Muscle of leg (tissue), 11 donors: ENCODE data around the gene RIN1. TPM values are rescaled to one million over a fixed set of nuclear protein-coding genes. Genes with fewer than 3 reads are reported as not detected.

Experiments used
- DNase-seq: peaks from one replicate; pipeline ENCODE4 v3.0.0; 2013
- H3K27ac ChIP-seq: one replicate; pipeline ENCODE4 v1.5.1; 2013; ENCODE audit warnings: mild to moderate bottlenecking, low read length, control low read depth
- H3K27me3 ChIP-seq: one replicate; pipeline ENCODE4 v1.6.1; 2013; ENCODE audit warnings: low read length; ENCODE audit not compliant: control insufficient read depth, insufficient read depth
- H3K36me3 ChIP-seq: one replicate; pipeline ENCODE4 v1.6.1; 2013; ENCODE audit warnings: low read length; ENCODE audit not compliant: control insufficient read depth, insufficient read depth
- H3K4me1 ChIP-seq: one replicate; pipeline ENCODE4 v1.6.1; 2013; ENCODE audit warnings: low read length; ENCODE audit not compliant: control insufficient read depth, insufficient read depth
- H3K4me3 ChIP-seq: one replicate; pipeline ENCODE4 v1.5.1; 2013; ENCODE audit warnings: low read length, control low read depth
- H3K9me3 ChIP-seq: replicated peaks from 2 replicates; pipeline ENCODE4 v1.6.1; 2013; ENCODE audit warnings: low read depth, low read length; ENCODE audit not compliant: control insufficient read depth
- WGBS: methylation state at CpG from one replicate; pipeline ENCODE4 v1.1.5; 2013; ENCODE audit warnings: missing lambda C conversion rate; ENCODE audit not compliant: insufficient coverage; 5-methylcytosine and 5-hydroxymethylcytosine counted together
- polyA plus RNA-seq, 8 donors: library from polyadenylated mRNA; unstranded; fragments of 120-200 nt; gene quantifications; one replicate each; pipeline versions ENCODE4 v1.2.1 to v1.2.3, GENCODE V29; 2013; ENCODE audit warnings: inconsistent platforms in 1 of 8, low replicate concordance in 1 of 8; ENCODE audit not compliant: insufficient read length in 8 of 8, insufficient read depth in 1 of 8
- total RNA-seq: library from RNA; stranded (reverse); fragments of 120-200 nt; gene quantifications from one replicate; pipeline ENCODE4 v1.2.4, GENCODE V29; 2013

RIN1 gene
- total and polyA plus RNA-seq, 9 donors, result 5.3 to 9.6 (median 7.6) TPM

DNA sequence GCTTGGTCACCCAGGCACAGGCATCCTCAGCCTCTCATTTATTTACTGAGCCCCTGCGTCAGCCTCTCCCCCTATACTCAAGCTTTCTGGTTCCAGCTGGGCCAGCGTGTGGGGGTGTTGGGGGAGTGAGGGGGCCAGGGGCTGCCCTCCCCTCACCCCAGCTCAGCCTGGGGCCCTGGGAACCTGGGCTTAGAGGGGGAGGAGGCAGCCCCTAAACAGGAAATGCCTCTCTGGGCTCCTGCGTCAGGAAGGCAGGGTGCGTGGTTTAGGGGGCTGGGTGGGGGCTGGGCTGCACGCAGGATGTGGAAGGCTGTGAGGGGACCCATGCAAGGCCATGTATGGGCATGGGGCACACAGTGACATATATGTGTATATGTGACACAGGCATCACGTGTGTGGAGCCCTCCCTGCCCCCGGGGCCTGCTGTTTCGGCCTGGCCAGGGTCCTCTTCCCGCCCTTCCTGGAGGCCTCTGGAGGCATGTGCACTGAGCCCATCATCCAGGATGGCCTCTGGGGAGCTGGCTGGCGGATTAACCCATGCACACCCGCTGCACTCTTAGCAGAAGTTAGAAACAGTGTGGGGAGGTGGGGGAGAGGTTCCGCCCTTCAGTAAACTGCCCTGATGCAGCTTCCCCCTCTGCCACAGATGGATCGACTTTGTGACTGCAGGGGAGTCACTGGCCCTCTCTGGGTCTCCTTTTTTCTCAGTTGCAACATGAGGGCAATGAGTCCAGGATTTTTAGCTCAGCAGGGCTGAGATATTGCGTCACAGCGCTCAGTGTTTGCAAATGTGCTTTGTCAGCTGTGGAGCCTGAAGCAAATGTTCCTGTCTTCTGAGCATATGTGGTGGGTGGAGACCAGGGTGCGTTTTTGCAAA, 18.3 kb downstream of the RIN1 start:
- DNase-seq, result peak; percentile 80
- peaks cover 58% of the 10 kb centered on the region for H3K4me1 ChIP-seq

DNA sequence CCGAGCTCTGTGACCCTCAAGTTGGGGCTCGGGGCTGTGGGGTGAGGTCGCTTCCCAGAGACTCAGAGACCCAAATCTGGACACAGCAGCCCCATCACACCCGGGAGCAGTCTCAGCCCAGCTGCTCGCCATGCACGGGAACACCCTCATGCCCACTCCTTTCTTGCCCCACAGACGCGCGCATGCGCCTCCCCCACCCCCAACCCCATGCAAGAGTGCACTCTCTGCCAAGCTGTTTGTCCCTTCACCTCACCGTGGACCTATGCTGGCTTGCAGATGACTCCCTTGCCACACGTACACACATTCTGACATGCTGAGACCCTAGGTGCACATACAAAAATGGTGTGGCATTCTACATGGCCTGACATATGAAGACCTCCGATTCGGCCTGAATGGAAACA, 18.9 kb downstream of the RIN1 start:
- Histone ChIP-seq H3K36me3 (no peaks in the 10 kb centered on the region), H3K4me1 (peaks cover 56% of the 10 kb centered on the region), H3K27ac (peak overlapping the region; percentile 85), H3K27me3 (peaks cover 5% of the 10 kb centered on the region), H3K9me3 (no peaks in the 10 kb centered on the region), H3K4me3 (no peak overlapping the region)
- under 1% methylated on average over 13 of the region's 14 CpGs for WGBS
- DNase-seq, result peak; percentile 66

More for the DNA sequence above, 18.3 kb downstream of the RIN1 start:
- no peaks in the 10 kb centered on the region for H3K9me3 ChIP-seq
- H3K27me3 ChIP-seq, result peaks cover 5% of the 10 kb centered on the region
- H3K4me3 ChIP-seq, result no peak overlapping the region
- peak overlapping the region; percentile 85 for H3K27ac ChIP-seq
- WGBS, result 23% methylated on average over 11 of the region's 16 CpGs
- H3K36me3 ChIP-seq, result no peaks in the 10 kb centered on the region

DNA sequence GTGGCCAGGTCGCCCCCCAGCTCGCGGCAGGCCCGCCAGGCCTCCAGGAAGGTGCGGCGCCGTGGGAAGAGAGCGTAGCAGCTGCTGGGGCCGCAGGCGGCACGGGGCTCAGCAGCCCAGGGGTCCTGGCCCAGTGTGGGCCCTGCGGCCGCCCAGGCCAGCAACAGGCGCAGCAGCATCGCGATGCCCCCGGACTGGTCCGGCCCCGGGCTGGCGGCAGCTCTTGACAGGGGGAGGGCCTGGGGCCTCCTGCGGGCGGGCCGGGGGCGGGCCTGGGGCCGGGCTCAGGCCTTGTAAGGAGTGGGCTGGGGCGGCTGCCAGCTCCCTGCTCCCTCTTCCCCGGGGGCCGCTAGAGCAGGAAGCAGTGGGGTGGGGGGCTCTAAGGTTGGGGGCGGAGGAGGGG, 19.4 kb downstream of the RIN1 start, which contains the start of gene CD248:
TSS of gene CD248 (minus strand) at position 196 of the 403 bp plus-strand sequence. CDS start at position 179, 17 bp downstream.
- 3% methylated on average over 27 of the region's 29 CpGs for WGBS
- DNase-seq, result peak; percentile 95
- H3K4me3 ChIP-seq, result peak within 1 kb of the TSS; percentile 46
- H3K27ac ChIP-seq, result peak within 1 kb of the TSS; percentile 85
- peaks cover 59% of the 10 kb centered on the region for H3K4me1 ChIP-seq
- H3K27me3 ChIP-seq, result peaks cover 5% of the 10 kb centered on the region
- H3K36me3 ChIP-seq, result no peaks in the 10 kb centered on the region
- no peaks in the 10 kb centered on the region for H3K9me3 ChIP-seq

DNA sequence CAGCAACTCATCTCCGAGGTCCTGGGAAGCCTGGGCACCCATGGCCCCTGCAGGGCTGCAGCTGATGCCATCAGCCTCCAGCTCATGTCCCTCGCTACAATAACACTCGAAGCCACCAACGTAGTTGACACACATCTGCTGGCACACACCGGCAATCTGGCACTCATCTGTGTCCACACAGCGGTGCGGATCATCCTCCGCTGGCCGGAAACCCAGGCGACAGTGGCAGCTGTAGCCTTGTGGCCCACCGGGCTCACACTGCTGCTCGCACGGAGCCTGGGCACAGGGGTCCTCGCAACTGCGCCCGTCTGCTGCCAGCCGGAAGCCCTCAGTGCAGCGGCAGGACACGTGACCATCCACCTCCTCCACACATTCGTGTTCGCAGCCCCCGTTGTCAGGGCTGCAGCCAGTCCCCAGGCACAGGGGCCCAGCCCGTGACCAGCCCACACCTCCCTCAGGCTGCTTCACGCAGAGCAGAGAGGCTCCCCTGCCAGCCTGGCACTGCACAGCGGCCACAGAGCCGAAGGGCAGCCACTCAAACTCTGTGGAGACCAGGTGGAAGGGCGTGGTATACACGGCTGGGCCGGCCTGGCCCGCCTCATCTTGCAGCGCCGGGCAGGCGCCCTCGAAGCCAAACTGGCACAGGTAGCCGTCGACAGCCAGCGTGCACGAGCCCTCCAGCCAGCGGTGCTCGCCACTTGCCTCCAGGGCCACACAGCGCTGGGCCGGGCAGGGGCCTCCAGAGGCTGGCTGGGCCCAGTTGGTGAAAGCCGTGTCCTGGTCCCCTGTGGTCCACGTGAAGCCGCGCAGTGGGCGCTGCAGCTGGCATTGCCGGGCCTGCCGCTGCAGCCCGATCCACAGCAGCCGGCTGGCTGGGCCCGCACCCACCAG, 20.1 kb downstream of the RIN1 start:
- H3K27ac ChIP-seq, result peak overlapping the region; percentile 22
- no peak for DNase-seq
- peaks cover 6% of the 10 kb centered on the region for H3K27me3 ChIP-seq
- no peaks in the 10 kb centered on the region for H3K9me3 ChIP-seq
- no peaks in the 10 kb centered on the region for H3K36me3 ChIP-seq
- 24% methylated on average over 49 of the region's 52 CpGs for WGBS
- H3K4me3 ChIP-seq, result peak overlapping the region; percentile 46
- H3K4me1 ChIP-seq, result peaks cover 65% of the 10 kb centered on the region

DNA sequence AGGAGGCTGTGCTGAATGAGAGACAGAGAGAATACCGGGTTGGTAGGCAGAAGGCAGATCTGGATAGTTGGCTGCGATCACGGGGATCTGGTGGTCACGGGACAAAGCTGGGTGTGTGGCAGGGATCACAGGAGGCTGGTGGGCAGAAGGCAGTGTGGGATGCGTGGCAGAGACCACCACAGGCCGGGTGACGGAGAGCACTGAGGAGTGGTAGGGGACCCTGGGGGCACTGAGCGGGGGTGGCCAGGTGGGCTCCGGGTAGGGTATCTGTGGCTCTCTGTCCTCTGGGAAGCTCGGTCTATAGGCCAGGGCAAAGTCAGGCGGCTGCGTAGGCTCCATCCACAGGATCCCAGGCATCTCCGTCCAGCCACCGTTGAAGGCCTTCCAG, 20.7 kb downstream of the RIN1 start:
- WGBS, result 69% methylated on average over 14 of the region's 14 CpGs
- no peaks in the 10 kb centered on the region for H3K36me3 ChIP-seq

DNA sequence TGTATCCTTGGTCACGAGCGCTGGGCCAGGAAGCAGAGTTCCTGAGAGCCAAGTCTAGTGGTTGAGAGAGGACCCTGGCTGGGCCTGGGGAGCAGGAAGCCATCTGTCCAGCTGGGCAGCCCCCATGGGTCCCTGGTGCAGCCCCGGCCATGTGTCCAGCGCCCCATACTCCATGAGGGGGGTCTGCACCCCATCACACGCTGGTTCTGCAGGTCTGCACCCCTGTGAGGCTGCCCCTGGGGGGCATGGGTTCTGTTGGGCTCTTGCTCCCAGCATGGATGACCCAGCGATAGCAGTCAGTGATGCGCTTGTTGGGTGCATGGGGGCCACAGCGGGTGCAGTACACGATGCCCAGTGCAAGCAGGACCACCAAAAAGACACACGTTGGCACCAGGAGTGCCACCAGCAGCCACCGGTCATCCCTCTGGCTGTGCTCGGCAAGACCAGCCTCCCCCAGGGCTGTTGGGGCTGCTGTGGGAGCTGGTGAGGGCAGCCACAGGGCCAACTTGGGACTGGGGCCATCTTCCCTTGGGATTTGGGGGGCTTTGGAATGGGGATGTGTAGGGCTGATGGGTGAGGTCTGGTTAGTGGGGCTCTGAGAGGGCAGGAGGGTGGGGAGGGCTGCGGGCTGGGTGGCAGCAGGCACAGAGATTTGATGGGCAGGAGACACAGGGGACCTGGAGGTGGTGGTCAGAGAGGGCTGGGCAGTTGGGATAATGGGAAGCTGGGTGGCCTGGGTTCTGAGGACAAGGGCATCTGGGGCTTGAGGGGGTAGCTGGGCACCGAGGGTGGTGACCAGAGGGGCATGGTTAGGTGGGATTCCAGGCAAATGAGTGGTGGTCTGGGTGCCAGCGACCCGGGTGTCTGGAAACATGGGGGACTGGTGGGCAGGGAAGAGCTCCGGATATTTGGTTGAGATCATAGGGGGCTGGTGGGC, 21.4 kb downstream of the RIN1 start:
- peak overlapping the region; percentile 46 for H3K4me3 ChIP-seq

More for the DNA sequence above, 20.7 kb downstream of the RIN1 start:
- no peaks in the 10 kb centered on the region for H3K9me3 ChIP-seq
- no peak for DNase-seq
- peak overlapping the region; percentile 46 for H3K4me3 ChIP-seq
- H3K27me3 ChIP-seq, result peaks cover 8% of the 10 kb centered on the region
- peaks cover 65% of the 10 kb centered on the region for H3K4me1 ChIP-seq
- peak overlapping the region; percentile 22 for H3K27ac ChIP-seq

DNA sequence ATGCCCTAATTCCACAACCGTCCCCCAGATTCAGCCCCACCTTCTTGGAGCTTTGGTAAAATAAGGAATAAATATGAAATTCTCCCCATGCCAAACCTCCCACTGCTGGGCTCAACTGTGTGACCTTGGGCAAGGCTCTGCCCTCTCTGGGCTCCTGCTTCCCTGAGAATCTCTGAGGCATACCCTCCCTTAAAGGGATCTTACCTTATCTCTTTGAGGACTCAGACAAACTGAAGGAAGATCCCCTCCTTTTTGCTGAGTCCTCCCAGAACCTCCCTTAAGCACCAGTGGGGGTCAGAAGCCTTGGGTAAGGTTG, 22.1 kb downstream of the RIN1 start:
- no peak for DNase-seq
- Histone ChIP-seq H3K27ac (peak overlapping the region; percentile 97), H3K9me3 (no peaks in the 10 kb centered on the region), H3K27me3 (peaks cover 15% of the 10 kb centered on the region), H3K4me3 (peak overlapping the region; percentile 46), H3K4me1 (peaks cover 64% of the 10 kb centered on the region), H3K36me3 (no peaks in the 10 kb centered on the region)
- no CpG with 5 or more reads among the region's 1 CpG for WGBS

More for the DNA sequence above, 21.4 kb downstream of the RIN1 start:
- H3K27me3 ChIP-seq, result peaks cover 13% of the 10 kb centered on the region
- H3K27ac ChIP-seq, result peak overlapping the region; percentile 97
- no peaks in the 10 kb centered on the region for H3K9me3 ChIP-seq
- peak; percentile 13 for DNase-seq
- peaks cover 65% of the 10 kb centered on the region for H3K4me1 ChIP-seq
- WGBS, result 62% methylated on average over 17 of the region's 17 CpGs
- no peaks in the 10 kb centered on the region for H3K36me3 ChIP-seq

DNA sequence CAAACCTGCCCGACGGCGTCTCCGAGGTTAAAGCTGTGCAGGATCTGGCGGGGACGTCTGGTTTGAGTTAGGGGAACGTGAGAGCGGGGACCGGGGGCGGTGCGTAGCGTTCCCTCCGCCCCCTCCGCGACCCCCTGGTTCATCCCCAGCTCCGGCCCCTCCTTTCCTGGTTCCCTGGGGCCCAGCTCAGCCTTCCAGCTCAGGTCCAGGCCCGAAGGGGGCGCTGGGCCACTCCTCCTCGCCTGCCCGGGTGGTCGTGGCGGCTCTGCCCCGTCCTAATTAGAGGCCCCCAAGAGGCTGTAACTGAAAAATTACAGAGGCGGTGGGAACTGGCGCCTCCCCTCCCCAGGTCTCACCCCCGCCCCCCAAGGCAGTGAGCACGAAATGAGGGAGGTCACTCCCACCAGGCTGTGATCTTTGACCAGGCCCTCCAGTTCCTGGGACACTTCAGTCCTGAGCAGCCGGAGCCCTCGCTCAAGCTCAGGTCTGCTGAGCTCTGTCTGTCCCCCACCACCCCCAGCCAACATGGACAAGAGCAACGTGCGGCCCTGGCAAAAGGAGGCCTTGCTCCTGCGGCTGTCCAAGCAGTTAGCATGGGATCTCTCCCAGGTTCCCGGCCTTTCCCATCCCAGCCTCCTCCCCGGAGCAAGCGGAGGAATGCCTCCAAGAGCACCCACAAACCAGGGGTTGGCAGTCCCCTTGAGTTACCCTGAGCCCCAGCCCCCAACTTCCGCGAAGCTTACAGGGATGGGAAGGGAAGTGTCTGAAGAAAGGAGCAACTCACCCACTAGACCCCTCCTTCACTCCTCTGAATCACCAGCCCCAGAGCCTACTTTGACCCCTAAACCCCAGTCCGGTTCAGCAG, 22.7 kb downstream of the RIN1 start:
- Histone ChIP-seq H3K4me1 (peaks cover 58% of the 10 kb centered on the region), H3K36me3 (no peaks in the 10 kb centered on the region), H3K9me3 (no peaks in the 10 kb centered on the region), H3K4me3 (peak overlapping the region; percentile 46), H3K27me3 (peaks cover 15% of the 10 kb centered on the region), H3K27ac (peak overlapping the region; percentile 97)
- WGBS, result 11% methylated on average over 29 of the region's 38 CpGs
- peak; percentile 93 for DNase-seq
